GM12891 (cell line): ENCODE measurements around the gene MOGAT1.
"Not testable (repeated sequence)": the region's sequence is repeated elsewhere in the genome, so short reads cannot be mapped to it uniquely, and the experiment has no call there.

ENCODE experiments used
- DNase-seq: peaks from one replicate; pipeline ENCODE4 v3.0.0; 2011; ENCODE audit warnings: low spot score; ENCODE audit not compliant: insufficient read length
- FAIRE-seq: peaks from 2 replicates; lab custom pipeline; 2011; peaks lifted over from hg19 to GRCh38; lab: Jason Lieb, UNC
- PAX5 ChIP-seq: IDR thresholded peaks from 2 replicates; pipeline ENCODE4 v1.6.1; 2011; ENCODE audit warnings: low read length, moderate library complexity, mild to moderate bottlenecking; ENCODE audit not compliant: insufficient read depth, severe bottlenecking
- POLR2A ChIP-seq: IDR thresholded peaks from 2 replicates; pipeline ENCODE4 v1.6.1; 2011; ENCODE audit warnings: low read depth, low read length, control low read depth
- POLR2AphosphoS5 ChIP-seq: IDR thresholded peaks from 2 replicates; pipeline ENCODE4 v1.6.1; 2011; ENCODE audit warnings: low read depth, low read length, control low read depth
- POU2F2 ChIP-seq: IDR thresholded peaks from 2 replicates; pipeline ENCODE4 v1.6.1; 2011; ENCODE audit warnings: low read depth, mild to moderate bottlenecking, control low read depth, low read length, moderate library complexity
- SPI1 ChIP-seq: IDR thresholded peaks from 2 replicates; pipeline ENCODE4 v1.6.1; 2011; ENCODE audit warnings: low read depth, low read length, control low read depth
- TAF1 ChIP-seq: IDR thresholded peaks from 2 replicates; pipeline ENCODE4 v1.6.1; 2011; ENCODE audit warnings: low read depth, low read length, control low read depth

The MOGAT1 gene

GRCh38 chr2:222707689-222708273 lies 36.3 kb downstream of the MOGAT1 start:
- DNase-seq (no peak), FAIRE-seq (no peak)
- TF ChIP-seq POU2F2 (0 out of 2 replicates have a peak, but pooled peaks have one; percentile 19), TAF1 (no peak), SPI1 (peak; percentile 51)

- no peak for TF ChIP-seq POU2F2
- no peak for TF ChIP-seq SPI1
- no peak for TF ChIP-seq POLR2A
- no peak for TF ChIP-seq TAF1
- TF ChIP-seq POLR2AphosphoS5: no peak
- TF ChIP-seq PAX5: no peak
- FAIRE-seq (peak; percentile 86), DNase-seq (no peak)
Measured at GRCh38 chr2:222708274-222708710, 36.8 kb downstream of the MOGAT1 start.

DNA sequence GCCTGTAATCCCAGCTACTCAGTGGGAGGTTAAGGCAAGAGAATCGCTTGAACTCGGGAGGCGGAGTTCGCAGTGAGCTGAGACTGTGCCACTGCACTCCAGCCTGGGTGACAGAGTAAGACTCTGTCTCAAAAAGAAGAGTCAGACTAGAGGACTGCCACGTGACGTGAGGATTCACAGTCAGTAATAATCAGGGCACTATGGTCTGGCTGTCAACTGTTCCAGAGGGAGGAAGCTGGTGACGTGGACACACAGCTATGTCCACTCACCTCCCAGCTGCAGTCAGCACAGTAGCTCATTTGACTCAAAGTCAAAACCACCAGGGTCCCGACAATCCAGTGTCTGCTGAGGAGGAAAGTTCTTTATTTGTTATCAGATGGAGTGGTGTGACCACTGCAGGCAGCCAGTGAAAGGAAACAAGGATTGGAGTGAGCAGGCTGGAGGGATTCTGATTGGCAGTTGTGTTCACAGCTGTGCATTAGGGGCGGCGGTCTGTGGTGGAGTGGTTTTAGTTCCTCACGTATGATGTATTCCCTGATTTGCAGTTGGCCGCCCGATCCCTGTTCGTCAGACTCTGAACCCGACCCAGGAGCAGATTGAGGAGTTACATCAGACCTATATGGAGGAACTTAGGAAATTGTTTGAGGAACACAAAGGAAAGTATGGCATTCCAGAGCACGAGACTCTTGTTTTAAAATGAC lies 37.9 kb downstream of the MOGAT1 start:
- FAIRE-seq: peak; percentile 85
- no peak for DNase-seq
- TF ChIP-seq SPI1 (no peak), POLR2AphosphoS5 (no peak), PAX5 (no peak), TAF1 (no peak), POU2F2 (no peak)

- TF ChIP-seq POLR2A: no peak
- no peak for TF ChIP-seq POLR2AphosphoS5
- no peak for TF ChIP-seq SPI1
- TF ChIP-seq POU2F2: no peak
- TF ChIP-seq TAF1: no peak
- TF ChIP-seq PAX5: no peak
- DNase-seq: no peak
- FAIRE-seq: no peak
Measured at GRCh38 chr2:222710736-222711135, 39.3 kb downstream of the MOGAT1 start.

DNA sequence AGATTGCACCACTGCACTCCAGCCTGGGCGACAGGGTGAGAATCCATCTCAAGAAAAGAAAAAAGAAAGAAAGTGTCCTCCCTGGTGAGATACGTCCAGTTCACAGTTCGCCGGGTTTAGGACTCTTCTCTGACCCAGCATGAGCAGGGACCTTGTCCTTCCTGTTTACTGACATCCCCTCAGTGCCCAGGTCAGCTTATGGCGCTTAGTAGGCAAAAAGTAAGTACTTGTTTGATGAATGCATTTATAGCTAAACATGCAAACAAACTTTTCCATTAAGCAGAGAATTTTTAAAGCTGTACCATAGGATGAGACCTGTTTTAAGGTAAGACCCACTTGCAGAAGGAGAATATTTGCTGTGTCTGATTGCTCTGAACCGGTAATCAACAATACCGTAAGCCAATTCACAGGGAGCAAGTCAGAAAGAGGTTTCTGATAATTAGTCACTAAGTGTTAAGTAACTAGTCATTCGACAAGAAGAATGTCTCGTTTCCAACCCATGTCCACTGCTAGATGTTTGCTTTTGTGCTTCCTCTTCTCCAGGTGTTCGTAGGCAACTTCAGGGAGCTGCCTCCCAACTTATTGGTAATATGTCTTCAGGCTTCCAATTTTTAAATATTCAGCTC lies 40.0 kb downstream of the MOGAT1 start:
- DNase-seq: no peak
- peak; percentile 56 for FAIRE-seq
- TF ChIP-seq SPI1 (no peak), PAX5 (no peak), POLR2AphosphoS5 (no peak), POLR2A (no peak), TAF1 (no peak), POU2F2 (no peak)

GRCh38 chr2:222713002-222713401 lies 41.5 kb downstream of the MOGAT1 start:
- no peak for DNase-seq
- TF ChIP-seq POLR2AphosphoS5 (no peak), SPI1 (no peak), POU2F2 (no peak), PAX5 (no peak), TAF1 (no peak), POLR2A (no peak)
- no peak for FAIRE-seq

DNA sequence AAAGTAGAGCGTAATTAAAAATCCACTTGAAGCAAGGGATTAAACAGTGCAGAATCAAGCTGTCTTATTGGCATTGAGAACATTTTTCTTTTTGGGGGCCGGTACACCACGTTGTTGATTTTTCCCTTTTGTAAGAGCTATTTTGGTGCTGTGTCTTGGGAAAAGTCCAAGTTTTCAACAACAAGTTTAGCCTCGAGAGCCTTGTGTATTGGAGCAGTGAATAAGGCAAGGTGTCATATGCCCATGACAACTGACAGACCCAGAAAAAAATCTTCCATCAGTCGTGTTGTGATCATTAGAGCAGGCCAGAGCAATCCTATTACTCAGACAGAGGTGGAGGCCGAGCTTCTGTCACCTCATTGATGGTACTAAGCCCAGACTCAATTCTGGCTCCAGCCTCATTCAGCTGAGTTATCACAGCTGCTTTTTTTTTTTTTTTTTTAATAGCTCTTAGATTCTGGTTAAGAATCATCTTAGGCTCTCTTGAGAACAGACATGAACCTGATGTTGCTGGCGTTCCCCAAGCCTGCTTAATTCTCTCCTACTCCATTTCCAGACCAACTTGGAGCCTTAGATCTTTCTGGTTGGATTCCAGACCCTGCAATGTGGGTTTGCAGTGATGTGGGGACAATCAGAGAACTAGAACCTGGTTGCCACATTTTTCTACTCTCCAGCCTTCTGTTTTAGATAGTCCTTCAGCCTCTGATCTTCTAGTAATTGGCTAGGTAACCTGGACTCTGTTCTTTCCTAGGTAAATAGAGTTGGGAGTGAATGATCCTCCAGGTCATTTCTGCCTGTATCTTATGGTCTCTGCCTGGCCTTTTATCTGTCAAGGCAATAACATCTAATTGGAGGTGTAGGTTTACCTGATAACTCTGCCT lies 43.1 kb downstream of the MOGAT1 start:
- FAIRE-seq (no peak), DNase-seq (no peak)
- no peak for TF ChIP-seq PAX5
- no peak for TF ChIP-seq POLR2A
- no peak for TF ChIP-seq TAF1
- no peak for TF ChIP-seq POLR2AphosphoS5
- TF ChIP-seq POU2F2: no peak
- TF ChIP-seq SPI1: no peak

GRCh38 chr2:222715742-222716141 lies 44.3 kb downstream of the MOGAT1 start:
- FAIRE-seq (no peak), DNase-seq (no peak)
- TF ChIP-seq SPI1: peak; percentile 61; the same call in 1 of the 2 replicates
- TF ChIP-seq POLR2A: no peak

- not testable (repeated sequence) for FAIRE-seq, DNase-seq
Measured at GRCh38 chr2:222719787-222720186, 48.3 kb downstream of the MOGAT1 start.

GRCh38 chr2:222721597-222721996 lies 50.1 kb downstream of the MOGAT1 start:
- FAIRE-seq: not testable (repeated sequence)

More at GRCh38 chr2:222721597-222721996, 50.1 kb downstream of the MOGAT1 start:
- not testable (repeated sequence) for DNase-seq
